IPS DF 4.7 (cell line): ENCODE data around the gene TF.

Experiments
- DNase-seq: peaks from one replicate; pipeline ENCODE4 v3.0.0-alpha.2; 2013; ENCODE audit warnings: low spot score; ENCODE audit errors: extremely low read depth

Gene TF

DNA sequence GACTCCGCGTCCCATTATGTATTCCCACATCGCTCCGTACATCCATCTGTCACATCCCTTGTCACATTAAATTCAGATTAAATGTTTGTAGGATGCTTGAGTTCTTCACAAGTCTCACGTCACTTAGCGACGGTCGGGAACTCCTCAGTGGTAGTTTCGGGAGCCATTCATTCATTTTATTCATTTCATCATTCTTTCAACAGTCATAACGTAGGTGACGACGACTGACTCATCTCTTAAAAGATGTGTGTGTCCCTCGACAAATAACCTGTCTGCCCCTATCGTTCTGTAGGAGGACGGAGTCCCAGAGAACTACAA, 59.1 kb downstream of the TF start:
- no peak for DNase-seq

- DNase-seq: peak; percentile 75
Observed at GRCh38 chr3:133805702-133806475, 59.7 kb downstream of the TF start, which contains the start of gene SRPRB. SRPRB (plus strand) TSS chr3:133805815; CDS start chr3:133805849, 34 bp downstream.

DNA sequence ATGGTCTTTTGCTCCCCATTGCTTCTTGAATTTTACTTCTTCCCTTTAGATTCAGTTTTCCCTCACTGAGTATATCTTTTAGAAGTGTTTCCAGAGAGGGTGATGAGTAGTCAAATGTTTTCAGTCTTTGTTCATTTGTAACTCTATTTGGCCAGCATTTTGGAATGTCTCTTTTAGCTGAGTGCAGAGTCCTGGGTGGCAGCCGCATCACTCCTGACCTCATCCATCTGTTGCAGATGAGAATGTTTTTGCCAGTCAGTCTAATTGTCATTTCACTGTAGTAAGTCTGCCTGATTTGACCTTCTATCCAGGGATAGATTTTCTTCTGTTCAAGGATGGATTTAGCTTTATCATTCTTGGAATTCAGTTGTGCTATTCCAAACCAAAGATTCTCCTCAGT, 66.7 kb downstream of the TF start:
- DNase-seq: no peak

- no peak for DNase-seq
Observed at GRCh38 chr3:133815386-133815785, 69.2 kb downstream of the TF start.

- no peak for DNase-seq
Observed at GRCh38 chr3:133820129-133820528, 73.9 kb downstream of the TF start.

GRCh38 chr3:133820889-133821675, 74.9 kb downstream of the TF start:
- DNase-seq: no peak

DNA sequence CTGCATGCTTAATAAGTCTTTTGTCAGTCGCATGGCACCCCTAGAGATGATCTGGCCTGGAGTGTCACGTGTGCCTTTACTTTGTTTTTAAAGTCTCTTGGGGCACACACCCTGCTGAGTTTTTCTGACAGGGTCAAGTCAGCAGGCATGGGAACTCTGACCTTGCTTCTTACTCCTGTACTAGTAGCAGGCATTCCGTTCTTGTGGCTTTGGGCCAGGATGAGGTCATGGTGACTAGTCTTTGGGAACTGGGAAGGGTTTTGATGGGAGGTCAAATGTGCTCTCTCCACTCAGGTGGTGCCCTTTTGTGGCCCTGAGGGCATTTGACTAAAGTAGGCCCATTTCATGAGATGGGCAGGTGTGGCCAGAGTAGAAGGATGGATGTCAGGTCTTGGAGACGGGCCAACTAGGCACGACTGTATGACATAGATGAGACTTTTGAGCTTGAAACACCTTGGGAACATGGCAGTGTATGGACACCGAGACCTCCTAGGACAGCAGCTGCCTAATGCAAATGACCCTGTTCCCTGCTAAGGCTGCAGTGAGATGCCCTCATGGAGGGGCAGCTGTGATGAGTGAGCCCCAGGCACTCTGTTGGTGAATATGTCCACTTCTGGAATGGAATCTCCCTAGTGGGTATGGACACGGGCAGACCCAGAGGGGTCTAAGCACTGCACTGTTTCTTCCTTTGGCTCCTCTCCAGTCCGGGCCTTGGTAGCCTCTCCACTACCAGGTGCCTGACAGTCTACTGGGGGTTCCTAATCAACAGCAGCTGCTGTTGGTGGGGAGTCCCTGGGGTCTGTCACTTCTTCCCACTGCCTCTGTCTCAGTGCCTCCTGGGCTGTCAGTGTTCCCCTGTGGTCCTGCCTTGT, 75.8 kb downstream of the TF start:
- DNase-seq: no peak

DNA sequence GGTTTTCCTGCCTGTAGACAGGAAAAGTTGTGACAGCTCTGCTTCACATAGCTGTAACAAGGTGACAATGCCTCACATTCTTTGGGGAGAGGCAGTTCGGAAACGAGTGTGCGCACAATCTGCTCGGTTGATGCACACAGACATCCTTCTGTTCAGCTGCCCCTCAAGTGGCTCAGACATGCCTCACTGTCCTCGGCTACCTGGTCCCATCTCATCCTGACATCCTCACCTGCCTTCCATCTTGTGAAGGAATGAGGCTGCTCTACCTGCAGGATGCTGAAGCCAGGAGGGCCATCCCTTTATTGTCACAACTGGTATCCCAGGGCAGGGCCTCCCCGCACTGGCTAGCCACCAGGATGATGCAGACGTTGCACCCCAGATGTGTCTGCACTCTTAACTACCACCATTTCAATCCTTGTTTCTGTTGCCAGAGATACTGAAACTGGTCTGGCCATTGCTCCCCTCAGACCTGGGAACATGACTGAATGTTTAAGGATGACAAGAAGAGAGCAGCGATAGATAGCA, 78.8 kb downstream of the TF start:
- DNase-seq: no peak

DNA sequence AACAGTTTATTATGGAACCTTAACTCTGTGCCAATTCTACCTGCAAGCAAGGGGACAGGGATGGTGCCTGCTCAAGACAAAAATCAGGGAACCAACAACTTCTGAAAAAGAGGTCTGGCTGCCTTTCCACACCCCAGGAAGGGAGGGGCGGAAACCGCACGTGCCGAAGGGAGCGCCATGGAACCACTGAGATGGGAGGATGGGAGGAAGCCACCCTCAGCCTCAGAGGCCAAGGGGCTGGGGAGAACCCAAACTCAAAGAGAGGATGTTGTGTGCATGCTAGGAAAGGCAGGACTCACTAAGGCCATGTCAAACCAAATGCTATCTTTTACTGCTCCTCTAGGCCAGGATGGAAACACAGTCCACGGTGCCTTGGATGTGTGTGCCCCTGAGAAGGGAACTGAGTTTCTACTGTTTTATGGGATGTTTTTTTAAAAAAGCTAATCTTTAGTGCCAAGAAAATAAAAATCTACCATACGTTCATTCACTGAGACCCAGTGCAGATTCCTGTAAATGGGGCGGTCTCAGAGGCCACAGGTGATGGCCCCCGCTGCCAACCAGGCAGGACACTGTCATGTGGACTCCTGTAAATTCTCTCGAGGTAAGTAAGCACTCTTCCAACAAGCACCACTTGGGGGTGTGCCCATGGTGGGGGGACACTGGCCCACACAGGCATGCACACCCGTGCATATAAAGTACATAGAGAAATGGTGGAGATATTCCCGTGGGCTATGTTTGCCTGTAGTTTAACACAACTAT, 80.0 kb downstream of the TF start:
- DNase-seq: no peak

GRCh38 chr3:133827136-133827535, 80.9 kb downstream of the TF start:
- DNase-seq: no peak

DNA sequence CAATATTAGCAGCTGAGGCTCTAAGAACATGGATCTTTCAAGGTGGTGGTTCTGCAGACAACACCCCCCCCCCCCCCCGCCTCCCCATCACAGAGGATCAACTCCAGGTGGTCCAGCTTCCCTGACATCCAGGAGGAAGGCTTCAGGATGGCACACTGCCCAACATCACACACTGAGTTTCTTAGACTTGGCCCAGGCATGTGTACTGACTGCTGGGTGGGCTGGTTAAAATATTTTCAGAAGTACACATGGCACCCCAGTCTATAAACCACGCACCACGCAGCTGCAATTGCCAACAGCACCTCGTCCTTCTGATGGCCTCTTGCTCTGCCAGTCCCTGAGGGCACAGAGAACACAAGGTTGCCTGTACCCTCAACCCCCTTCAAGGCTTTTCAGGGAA, 81.5 kb downstream of the TF start:
- DNase-seq: no peak

DNA sequence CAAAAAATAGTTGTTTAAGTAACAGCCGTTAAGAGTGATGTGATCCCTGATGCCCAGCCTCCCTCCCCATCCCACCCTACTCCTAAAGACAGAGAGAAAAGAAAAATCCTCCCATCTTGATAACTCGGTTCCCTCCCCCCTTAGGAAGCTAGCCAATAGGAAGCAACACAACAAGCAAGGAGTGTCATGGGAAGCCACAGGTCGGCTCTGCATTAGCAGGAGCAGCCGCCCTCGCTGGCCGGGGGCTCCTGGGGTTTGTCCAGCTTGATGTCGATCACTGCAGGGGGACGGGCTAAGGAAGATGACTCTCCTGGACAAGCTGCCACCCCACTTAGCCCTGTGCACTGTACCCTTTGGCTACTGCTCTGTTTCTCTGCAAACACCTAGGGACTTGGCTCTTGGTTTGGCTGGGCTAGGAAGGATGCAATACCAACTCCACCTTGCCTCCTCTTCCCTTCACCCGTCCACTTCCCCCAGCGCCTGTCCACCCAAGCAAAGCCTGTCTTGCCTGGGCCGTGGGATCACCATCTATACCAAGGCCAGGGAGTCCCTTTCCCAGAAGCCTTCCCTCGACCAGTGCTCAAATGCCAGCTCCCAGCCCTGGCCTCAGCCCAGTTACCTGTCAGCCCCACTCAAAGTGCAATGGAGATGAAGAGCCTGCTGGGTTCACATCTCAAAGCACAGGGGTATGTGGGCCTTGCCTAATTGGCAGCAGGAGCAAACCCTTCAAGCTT, 82.5 kb downstream of the TF start:
- DNase-seq: no peak

DNA sequence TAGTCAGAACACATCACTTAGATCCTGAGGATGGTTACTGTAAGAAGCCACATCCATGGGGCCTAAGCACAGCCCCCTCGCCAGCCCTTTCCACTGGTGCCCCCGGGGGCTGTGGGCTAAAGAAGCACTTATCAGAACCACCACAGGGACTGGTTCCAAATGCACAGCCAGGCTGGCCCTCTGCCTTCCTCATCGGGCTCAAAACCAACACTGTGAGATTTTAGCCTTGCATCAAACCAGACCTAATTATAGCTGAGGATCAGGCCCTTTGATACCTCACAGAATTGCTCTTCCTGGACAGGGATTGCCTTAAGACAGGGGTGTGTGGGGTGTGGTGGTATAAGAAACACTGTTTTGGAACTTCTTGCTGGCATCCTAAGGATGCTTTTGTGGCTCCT, 83.1 kb downstream of the TF start:
- no peak for DNase-seq

DNA sequence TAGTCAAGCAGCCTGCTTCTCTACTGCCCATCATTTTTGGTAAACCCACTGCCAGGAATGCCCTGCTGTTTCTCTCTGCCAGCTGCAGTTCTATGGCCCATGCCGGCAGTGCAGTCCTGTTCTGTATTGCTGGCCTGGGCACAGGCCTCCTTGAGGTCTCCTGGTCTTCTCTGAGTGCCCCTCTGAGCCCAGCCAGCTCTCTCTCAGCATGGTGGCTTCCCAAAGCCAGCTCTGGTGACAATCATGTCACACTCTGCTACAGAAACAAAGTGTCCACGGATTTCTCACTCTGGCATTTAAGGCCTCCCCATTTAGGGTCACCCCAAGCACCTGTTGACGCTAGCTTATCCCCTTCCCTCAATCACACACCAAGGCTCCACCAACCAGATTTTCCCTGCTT, 83.9 kb downstream of the TF start:
- no peak for DNase-seq

GRCh38 chr3:133831966-133832801, 86.0 kb downstream of the TF start:
- DNase-seq: no peak

- DNase-seq: no peak
Observed at GRCh38 chr3:133832802-133833144, 86.6 kb downstream of the TF start.

DNA sequence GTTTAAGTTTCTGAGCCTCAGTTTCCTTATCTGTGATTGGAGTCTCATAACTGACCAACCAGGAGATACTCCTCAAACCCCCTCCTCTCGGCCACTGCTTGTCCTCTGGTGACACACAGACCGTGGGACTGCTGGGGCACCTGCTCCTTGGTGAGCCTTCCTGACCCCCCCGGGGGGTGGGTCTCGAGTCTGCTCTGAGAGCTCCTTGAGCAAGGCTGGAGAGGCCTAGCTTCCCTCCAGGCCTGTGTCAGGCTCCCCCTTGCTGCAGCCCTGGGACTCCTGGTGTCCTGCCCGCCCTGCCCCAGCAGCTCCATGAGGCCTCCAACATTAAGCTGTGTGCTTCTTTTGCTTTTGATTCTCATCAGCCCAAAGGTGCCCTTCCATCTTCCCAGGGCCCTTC, 87.1 kb downstream of the TF start:
- DNase-seq: no peak

DNA sequence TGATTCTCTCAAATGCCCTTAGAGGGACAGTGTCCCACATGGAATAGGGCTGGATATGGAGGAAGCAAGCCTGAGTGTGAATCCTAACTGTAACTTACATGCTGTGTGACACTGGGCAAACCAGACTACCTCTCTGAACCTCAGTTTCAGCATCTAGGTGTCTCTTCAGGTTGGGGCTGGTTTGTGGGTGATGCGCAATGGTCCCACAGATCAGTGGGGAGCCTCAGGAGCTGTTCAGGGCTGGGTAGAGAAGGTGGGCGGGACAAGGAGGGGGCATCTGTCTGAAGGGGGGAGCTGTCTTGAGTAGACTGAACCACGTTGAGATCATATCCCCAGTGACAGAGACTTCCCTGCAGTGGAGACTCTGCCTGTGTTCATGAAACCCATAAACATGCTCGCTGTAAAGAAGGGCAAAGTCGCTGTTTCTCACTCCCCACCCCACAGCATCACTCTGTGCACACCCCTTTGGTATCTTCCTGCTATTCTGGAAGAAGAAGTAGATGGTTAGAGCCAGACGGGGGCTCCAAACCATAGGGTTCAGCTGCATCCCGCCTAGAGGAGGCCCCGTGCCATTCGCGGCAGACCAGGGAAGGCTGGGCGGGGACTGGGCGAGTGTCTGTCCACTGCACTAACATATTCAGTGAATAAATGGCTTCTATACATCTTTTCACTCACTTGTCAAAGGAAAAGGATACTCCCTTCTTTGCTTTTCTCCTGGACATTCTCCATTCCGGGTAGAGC, 87.9 kb downstream of the TF start:
- no peak for DNase-seq
